Neural cell (in vitro differentiated cells): ENCODE data around the gene INPP5D. TPM values are rescaled to one million over a fixed set of nuclear protein-coding genes. Genes with fewer than 3 reads are reported as not detected.

Experiments used
- H2AFZ ChIP-seq: fragments of 200-600, 300-800 bp; sonication (generic), shearing (Covaris generic); 2 replicates; pipeline ENCODE4 v1.6.0; 2014; ENCODE audit warnings: low read depth, mild to moderate bottlenecking, antibody characterized with exemption, low read length, moderate library complexity
- H3F3A ChIP-seq: fragments of 200-600 bp; shearing (Covaris generic); 2 replicates; pipeline ENCODE4 v1.6.1; 2016; ENCODE audit warnings: mild to moderate bottlenecking, moderate library complexity, mixed read lengths, antibody characterized with exemption, low read length; ENCODE audit not compliant: insufficient read depth, poor library complexity, severe bottlenecking
- H3K27ac ChIP-seq: fragments of 200-600, 300-800 bp; sonication (generic), shearing (Covaris generic); 2 replicates; pipeline ENCODE4 v1.5.1; 2014; ENCODE audit warnings: mild to moderate bottlenecking, low read length, moderate library complexity
- H3K27me3 ChIP-seq: fragments of 300-800, 200-600 bp; sonication (generic), shearing (Covaris generic); 2 replicates; pipeline ENCODE4 v1.6.0; 2014; ENCODE audit warnings: mild to moderate bottlenecking, low read depth, low read length, moderate library complexity; ENCODE audit not compliant: insufficient read depth
- H3K36me3 ChIP-seq: fragments of 300-800, 200-600 bp; sonication (generic), shearing (Covaris generic); 2 replicates; pipeline ENCODE4 v1.5.1; 2014; ENCODE audit warnings: mild to moderate bottlenecking, antibody characterized with exemption, low read length, moderate library complexity; ENCODE audit not compliant: insufficient read depth
- H3K4me2 ChIP-seq: fragments of 300-800, 200-600 bp; sonication (generic), shearing (Covaris generic); 2 replicates; pipeline ENCODE4 v1.6.0; 2014; ENCODE audit warnings: mild to moderate bottlenecking, low read length
- H3K4me3 ChIP-seq: fragments of 300-800, 200-600 bp; sonication (generic), shearing (Covaris generic); 2 replicates; pipeline ENCODE4 v1.5.1; 2014; ENCODE audit warnings: mild to moderate bottlenecking, low read length, moderate library complexity
- H3K79me2 ChIP-seq: fragments of 200-600 bp; shearing (Covaris generic); replicated peaks from 2 replicates; pipeline ENCODE4 v1.6.0; 2014; ENCODE audit warnings: mild to moderate bottlenecking, low read length, moderate library complexity; ENCODE audit not compliant: insufficient read depth
- H3K9ac ChIP-seq: fragments of 300-800, 200-600 bp; sonication (generic), shearing (Covaris generic); 2 replicates; pipeline ENCODE4 v1.6.1; 2016; ENCODE audit warnings: mild to moderate bottlenecking, low read length, mixed read lengths
- H3K9me2 ChIP-seq: fragments of 200-600 bp; shearing (Covaris generic); 2 replicates; pipeline ENCODE4 v1.6.1; 2016; ENCODE audit warnings: mild to moderate bottlenecking, low read length, mixed read lengths; ENCODE audit not compliant: insufficient read depth
- H3K9me3 ChIP-seq: fragments of 200-600, 300-800 bp; sonication (generic), shearing (Covaris generic); 2 replicates; pipeline ENCODE4 v1.6.1; 2016; ENCODE audit warnings: mild to moderate bottlenecking, mixed run types, low read length, moderate library complexity, mixed read lengths
- H4K20me1 ChIP-seq: fragments of 200-600 bp; shearing (Covaris generic); 2 replicates; pipeline ENCODE4 v1.6.1; 2016; ENCODE audit warnings: mild to moderate bottlenecking, mixed run types; ENCODE audit not compliant: insufficient read depth
- CTCF ChIP-seq: fragments of 450-650 bp; IDR thresholded peaks from 2 replicates; pipeline ENCODE4 v1.5.1; 2014; ENCODE audit warnings: antibody characterized with exemption, mild to moderate bottlenecking, moderate library complexity; ENCODE audit not compliant: poor library complexity, severe bottlenecking
- EP300 ChIP-seq: fragments of 450-650 bp; conservative IDR thresholded peaks from 2 replicates; pipeline ENCODE4 v1.6.1; 2014; ENCODE audit warnings: antibody characterized with exemption, mild to moderate bottlenecking, moderate library complexity; ENCODE audit not compliant: poor library complexity, severe bottlenecking
- EZH2 ChIP-seq: fragments of 200-600, 300-800 bp; shearing (Covaris generic), sonication (generic); IDR thresholded peaks from 2 replicates; pipeline ENCODE4 v1.6.1; 2014; ENCODE audit warnings: antibody characterized with exemption, low read length, borderline replicate concordance, mild to moderate bottlenecking; ENCODE audit not compliant: insufficient read depth, poor library complexity, severe bottlenecking
- MXI1 ChIP-seq: fragments of 450-650 bp; conservative IDR thresholded peaks from 2 replicates; pipeline ENCODE4 v1.6.1; 2014; ENCODE audit warnings: antibody characterized with exemption, mild to moderate bottlenecking; ENCODE audit not compliant: poor library complexity, severe bottlenecking
- POLR2AphosphoS5 ChIP-seq: IDR thresholded peaks from 2 replicates; pipeline ENCODE4 v1.6.1; 2012
- RAD21 ChIP-seq: fragments of 450-650 bp; conservative IDR thresholded peaks from 2 replicates; pipeline ENCODE4 v1.6.1; 2014; ENCODE audit warnings: antibody characterized with exemption, mild to moderate bottlenecking, moderate library complexity
- REST ChIP-seq: IDR thresholded peaks from 2 replicates; pipeline ENCODE4 v1.6.1; 2012; ENCODE audit warnings: borderline replicate concordance
- SMC3 ChIP-seq: fragments of 450-650 bp; conservative IDR thresholded peaks from 2 replicates; pipeline ENCODE4 v1.6.1; 2014; ENCODE audit warnings: antibody characterized with exemption, mild to moderate bottlenecking, moderate library complexity; ENCODE audit not compliant: poor library complexity
- TAF1 ChIP-seq: IDR thresholded peaks from 2 replicates; pipeline ENCODE4 v1.6.1; 2012; ENCODE audit warnings: low read depth
- polyA plus RNA-seq: library from polyadenylated mRNA; depleted of rRNA; stranded (reverse); fragments of >200 nt; gene quantifications from 2 replicates; pipeline ENCODE4 v1.2.3, GENCODE V29; 2014

Gene INPP5D
- polyA plus RNA-seq, 1 donor from 2014 or later: not detected

GRCh38 chr2:233146194-233146593 lies 86.1 kb downstream of the INPP5D start:
- no peaks in the 10 kb centered on the region for H3F3A ChIP-seq
- H4K20me1 ChIP-seq: no peaks in the 10 kb centered on the region
- H3K27me3 ChIP-seq: no peaks in the 10 kb centered on the region
- H3K79me2 ChIP-seq: no peaks in the 10 kb centered on the region
- no peak for TF ChIP-seq POLR2AphosphoS5
- no peak for TF ChIP-seq MXI1
- no peak for TF ChIP-seq RAD21
- no peak for TF ChIP-seq EZH2
- TF ChIP-seq CTCF: no peak
- no peak for TF ChIP-seq EP300
- no peak for TF ChIP-seq TAF1
- no peak for TF ChIP-seq SMC3
- no peak for TF ChIP-seq REST
- no peak overlapping the region for H3K4me2 ChIP-seq
- no peaks in the 10 kb centered on the region for H3K36me3 ChIP-seq
- H3K9me2 ChIP-seq: no peaks in the 10 kb centered on the region
- no peaks in the 10 kb centered on the region for H3K9me3 ChIP-seq
- no peak overlapping the region for H2AFZ ChIP-seq
- no peak overlapping the region for H3K4me3 ChIP-seq
- H3K9ac ChIP-seq: no peak overlapping the region
- no peak overlapping the region for H3K27ac ChIP-seq

GRCh38 chr2:233147136-233147828 lies 87.1 kb downstream of the INPP5D start:
- Histone ChIP-seq H4K20me1 (no peaks in the 10 kb centered on the region), H3F3A (no peaks in the 10 kb centered on the region), H3K4me2 (no peak overlapping the region), H3K27me3 (no peaks in the 10 kb centered on the region), H3K27ac (no peak overlapping the region), H3K79me2 (no peaks in the 10 kb centered on the region), H3K9me2 (no peaks in the 10 kb centered on the region), H3K9ac (no peak overlapping the region), H3K36me3 (no peaks in the 10 kb centered on the region), H2AFZ (no peak overlapping the region), H3K9me3 (no peaks in the 10 kb centered on the region), H3K4me3 (no peak overlapping the region)
- TF ChIP-seq REST (no peak), CTCF (no peak), SMC3 (no peak), MXI1 (no peak), EZH2 (no peak), EP300 (no peak), RAD21 (no peak), TAF1 (no peak), POLR2AphosphoS5 (no peak)
